PC-9 (cell line): ENCODE measurements around the gene FASN. TPM values are rescaled to one million over a fixed set of nuclear protein-coding genes. Genes with fewer than 3 reads are reported as not detected.

ENCODE experiments used
- BruUV-seq: library from RNA; stranded (reverse); fragments of 400-500 nt; replicated peaks from 2 replicates; lab custom pipeline; 2021; lab: Mats Ljungman, UMichigan
- CTCF ChIA-PET: fragments of 300-600 bp; sonication (Branson Sonifier 250); formaldehyde crosslinking; loops from one replicate; lab custom pipeline; 2022; ENCODE audit warnings: antibody characterized with exemption; lab: Charles Lee
- POLR2A ChIA-PET: fragments of 300-600 bp; sonication (Branson Sonifier 250); formaldehyde crosslinking; loops from one replicate; lab custom pipeline; 2022; ENCODE audit warnings: antibody characterized with exemption; ENCODE audit not compliant: unreplicated experiment; lab: Charles Lee
- DNase-seq, 2 experiments: peaks; one replicate each; pipeline versions ENCODE4 v3.0.0 to v3.0.0-alpha.2; 2015 to 2022; ENCODE audit warnings: mixed read lengths in 1 of 2
- H2AFZ ChIP-seq: fragments of 200-600 bp; sonication (generic); 2 replicates; pipeline ENCODE4 v1.8.1; 2017; ENCODE audit warnings: antibody characterized with exemption
- H3F3A ChIP-seq: fragments of 200-600 bp; sonication (generic); 2 replicates; pipeline ENCODE4 v1.8.1; 2017; ENCODE audit warnings: antibody characterized with exemption, mild to moderate bottlenecking, low read depth; ENCODE audit not compliant: insufficient read depth
- H3K27ac ChIP-seq: fragments of 200-600 bp; sonication (generic); 2 replicates; pipeline ENCODE4 v1.6.1; 2016; ENCODE audit warnings: mixed run types
- H3K27me3 ChIP-seq: fragments of 200-600 bp; sonication (generic); 2 replicates; pipeline ENCODE4 v1.6.1; 2016; ENCODE audit warnings: low read depth, mixed run types; ENCODE audit not compliant: insufficient read depth
- H3K36me3 ChIP-seq: fragments of 200-600 bp; sonication (generic); 2 replicates; pipeline ENCODE4 v1.6.1; 2016; ENCODE audit warnings: low read depth, mixed run types
- H3K4me1 ChIP-seq: fragments of 200-600 bp; sonication (generic); replicated peaks from 2 replicates; pipeline ENCODE4 v1.6.1; 2016; ENCODE audit warnings: mixed run types; ENCODE audit not compliant: insufficient read depth
- H3K4me2 ChIP-seq: fragments of 200-600 bp; sonication (generic); 2 replicates; pipeline ENCODE4 v1.6.1; 2017; ENCODE audit warnings: mixed run types
- H3K4me3 ChIP-seq: fragments of 200-600 bp; sonication (generic); 2 replicates; pipeline ENCODE4 v1.6.1; 2016; ENCODE audit warnings: mixed run types
- H3K79me2 ChIP-seq: fragments of 200-600 bp; sonication (generic); 2 replicates; pipeline ENCODE4 v1.6.1; 2017; ENCODE audit warnings: low read depth, mixed run types
- H3K9me2 ChIP-seq: fragments of 200-600 bp; sonication (generic); 2 replicates; pipeline ENCODE4 v1.8.1; 2017; ENCODE audit warnings: mild to moderate bottlenecking; ENCODE audit not compliant: insufficient read depth
- H3K9me3 ChIP-seq: fragments of 200-600 bp; sonication (generic); 2 replicates; pipeline ENCODE4 v1.8.1; 2016; ENCODE audit warnings: low read depth; ENCODE audit not compliant: insufficient read depth
- H4K20me1 ChIP-seq: fragments of 200-600 bp; sonication (generic); 2 replicates; pipeline ENCODE4 v1.8.1; 2017; ENCODE audit not compliant: insufficient read depth
- CTCF ChIP-seq: fragments of 200-600 bp; sonication (generic); conservative IDR thresholded peaks from 2 replicates; pipeline ENCODE4 v1.6.1; 2017; ENCODE audit warnings: mixed run types, antibody characterized with exemption, mild to moderate bottlenecking, moderate library complexity
- EZH2 ChIP-seq: fragments of 200-600 bp; sonication (generic); IDR thresholded peaks from 2 replicates; pipeline ENCODE4 v1.8.0; 2017; ENCODE audit warnings: antibody characterized with exemption, low read depth
- intact Hi-C: fragments of 100-400 bp; cut with micrococcal nuclease; formaldehyde crosslinking; loops from one replicate; pipeline ENCODE4 v1.10.0; 2022; ENCODE audit not compliant: unreplicated experiment
- total RNA-seq: library from RNA; stranded (reverse); gene quantifications from 2 replicates; pipeline ENCODE4 v1.2.3, GENCODE V29; 2021

The FASN gene
- total RNA-seq, 1 experiment from 2014 or later = 658 TPM

GRCh38 chr17:82105417-82105881 lies 7.4 kb upstream of the FASN start:
- peaks cover 42% of the 10 kb centered on the region for H3F3A ChIP-seq
- peak overlapping the region; percentile 81 for H3K4me2 ChIP-seq
- peaks cover 72% of the 10 kb centered on the region for H3K4me1 ChIP-seq
- no peaks in the 10 kb centered on the region for H3K9me2 ChIP-seq
- H3K9me3 ChIP-seq = no peaks in the 10 kb centered on the region
- no peaks in the 10 kb centered on the region for H4K20me1 ChIP-seq
- intact Hi-C loops = loop anchor here (5.0 to 10.0 kb wide), 3 partner anchors 127 to 229 kb away; partner anchors contain the start of genes ALYREF, ANAPC11 and SECTM1
- peaks cover 10% of the 10 kb centered on the region for H3K79me2 ChIP-seq
- no TSS peak for BruUV-seq
- no peak overlapping the region for H2AFZ ChIP-seq
- H3K4me3 ChIP-seq = peak overlapping the region; percentile 54
- no peaks in the 10 kb centered on the region for H3K27me3 ChIP-seq
- ChIA-PET POLR2A (interaction anchor here (1.7 kb wide), 1 partner anchor 10 kb away, joined by 5 read pairs; no protein-coding TSS in a partner anchor), CTCF (interaction anchor here (1.1 kb wide), 1 partner anchor 68 kb away, joined by 5 read pairs; the partner anchor contains the start of gene DCXR)
- DNase-seq = no peak
- no peaks in the 10 kb centered on the region for H3K36me3 ChIP-seq
- peak overlapping the region; percentile 71 for H3K27ac ChIP-seq
- TF ChIP-seq CTCF (no peak), EZH2 (no peak)

GRCh38 chr17:82104797-82105416 lies 6.9 kb upstream of the FASN start:
- TF ChIP-seq EZH2 (no peak), CTCF (no peak)
- no peak for DNase-seq
- no peaks in the 10 kb centered on the region for H3K9me2 ChIP-seq
- intact Hi-C loops = loop anchor here (5.0 to 10.0 kb wide), 3 partner anchors 127 to 230 kb away; partner anchors contain the start of genes ALYREF, ANAPC11 and SECTM1
- BruUV-seq = no TSS peak
- peak overlapping the region; percentile 71 for H3K27ac ChIP-seq
- ChIA-PET POLR2A (no interaction called here), CTCF (no interaction called here)
- peak overlapping the region; percentile 81 for H3K4me2 ChIP-seq
- peaks cover 44% of the 10 kb centered on the region for H3F3A ChIP-seq
- no peaks in the 10 kb centered on the region for H3K36me3 ChIP-seq
- H3K4me1 ChIP-seq = peaks cover 72% of the 10 kb centered on the region
- no peaks in the 10 kb centered on the region for H4K20me1 ChIP-seq
- no peaks in the 10 kb centered on the region for H3K9me3 ChIP-seq
- H3K4me3 ChIP-seq = peak overlapping the region; percentile 54; the same call in 1 of the 2 replicates
- H2AFZ ChIP-seq = no peak overlapping the region
- no peaks in the 10 kb centered on the region for H3K27me3 ChIP-seq
- peaks cover 10% of the 10 kb centered on the region for H3K79me2 ChIP-seq

- Histone ChIP-seq H3K79me2 (peaks cover 10% of the 10 kb centered on the region), H3K4me3 (no peak overlapping the region), H3K9me3 (no peaks in the 10 kb centered on the region), H3K9me2 (no peaks in the 10 kb centered on the region), H4K20me1 (no peaks in the 10 kb centered on the region), H2AFZ (no peak overlapping the region), H3K27ac (peak overlapping the region; percentile 71), H3K4me2 (peak overlapping the region; percentile 81), H3F3A (peaks cover 49% of the 10 kb centered on the region), H3K36me3 (no peaks in the 10 kb centered on the region), H3K27me3 (no peaks in the 10 kb centered on the region), H3K4me1 (peaks cover 76% of the 10 kb centered on the region)
- ChIA-PET POLR2A (interaction anchor here (0.5 to 0.8 kb wide), 5 partner anchors 50 to 178 kb away, joined by 3 to 6 read pairs (median 3); partner anchors contain the start of gene DCXR), CTCF (interaction anchor here (0.5 to 0.7 kb wide), 4 partner anchors 63 to 120 kb away, joined by 4 to 11 read pairs (median 4); partner anchors contain the start of gene LRRC45)
- no TSS peak for BruUV-seq
- peak; percentile 89 to 95 for DNase-seq
- TF ChIP-seq EZH2 (no peak), CTCF (no peak)
- intact Hi-C loops = loop anchor here (10.0 kb wide), 2 partner anchors 209 to 231 kb away; partner anchors contain the start of genes ALYREF, ANAPC11 and SECTM1
Observed at GRCh38 chr17:82103553-82104451, 5.8 kb upstream of the FASN start.
